Measurements from ENCODE around the gene MAP2K5.

Gene MAP2K5

DNA sequence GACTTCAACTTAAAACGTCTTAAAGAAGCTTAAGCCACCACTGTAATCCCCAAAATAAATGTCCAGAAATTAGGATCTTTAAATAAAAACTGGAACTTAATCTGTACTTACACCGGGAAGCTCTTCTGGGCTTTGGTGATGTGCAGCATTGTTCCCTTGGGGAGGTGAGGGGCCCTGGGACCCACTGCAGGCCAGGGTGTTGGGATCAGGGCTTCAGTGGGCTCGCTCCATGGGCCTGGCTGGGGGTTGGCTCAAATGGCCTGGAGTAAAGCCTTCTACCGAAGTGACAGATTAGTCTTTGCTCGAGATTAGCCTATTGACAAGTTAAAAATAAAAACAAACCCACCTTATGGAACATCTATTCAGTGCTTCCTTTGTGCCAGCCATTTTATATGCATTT, 303.5 kb downstream of the MAP2K5 start:
- DNase-seq, result no peak

DNA sequence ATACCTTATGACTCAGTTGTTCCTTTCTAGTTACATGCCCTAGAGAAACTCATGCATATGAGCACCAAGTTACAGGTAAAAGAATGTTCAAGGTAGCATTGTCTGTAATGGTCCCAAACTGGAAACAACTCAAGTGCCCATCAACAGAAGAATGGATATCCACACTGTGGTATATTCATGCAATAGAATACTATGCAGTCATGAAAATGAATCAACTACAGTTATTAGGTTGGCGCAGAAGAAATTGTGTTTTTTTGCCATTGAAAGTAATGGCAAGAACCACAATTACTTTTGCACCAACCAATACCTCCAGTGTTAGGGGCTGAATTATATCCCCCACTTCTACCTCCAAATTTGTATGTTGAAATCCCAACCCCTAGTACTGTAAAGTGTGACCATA, 307.0 kb downstream of the MAP2K5 start:
- no peak for DNase-seq

DNA sequence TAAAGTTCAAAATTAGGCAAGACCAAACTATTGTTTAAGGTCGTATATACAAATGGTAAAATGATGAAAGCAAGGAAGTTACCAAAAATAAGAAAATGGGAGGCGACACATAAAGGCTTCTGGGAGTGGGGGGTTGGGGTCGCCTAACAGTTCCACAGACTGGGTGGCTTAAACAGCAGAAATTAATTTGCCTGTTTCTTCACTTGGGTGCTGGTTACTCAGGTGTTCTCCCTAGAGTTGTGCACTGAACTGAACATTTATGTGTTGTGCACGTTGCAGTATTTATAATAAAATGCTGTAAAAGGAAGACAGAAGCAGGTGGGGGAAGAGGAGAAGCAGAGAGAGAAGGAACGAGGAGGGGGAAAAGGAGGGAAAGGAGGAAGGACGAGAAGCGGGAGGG, 307.8 kb downstream of the MAP2K5 start:
- DNase-seq, result no peak

DNA sequence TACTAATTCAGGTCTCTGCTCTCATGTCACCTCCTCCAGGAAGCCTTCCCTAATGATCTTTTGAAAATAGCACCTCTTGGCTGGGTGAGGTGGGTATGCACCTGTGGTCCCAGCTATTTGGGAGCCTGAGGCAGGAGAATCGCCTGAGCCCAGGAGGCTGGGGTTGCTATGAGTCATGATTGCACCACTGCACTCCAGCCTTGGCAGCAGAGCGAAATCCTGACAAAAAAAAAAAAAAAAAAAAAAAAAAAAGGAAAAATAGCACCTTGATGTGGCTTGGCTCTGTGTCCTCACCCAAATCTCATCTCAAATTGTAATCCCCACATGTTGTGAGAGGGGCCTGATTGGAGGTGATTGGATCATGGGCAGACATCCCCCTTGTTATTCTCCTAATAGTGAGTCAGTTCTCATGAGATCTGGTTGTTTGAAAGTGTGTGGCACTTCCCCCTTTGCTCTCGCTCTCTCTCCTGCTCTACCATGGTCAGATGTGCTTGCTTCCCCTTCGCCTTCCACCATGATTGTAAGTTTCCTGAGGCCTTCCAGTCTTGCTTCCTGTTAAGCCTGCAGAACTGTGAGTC, 308.6 kb downstream of the MAP2K5 start:
- DNase-seq, result peak; percentile 54

DNA sequence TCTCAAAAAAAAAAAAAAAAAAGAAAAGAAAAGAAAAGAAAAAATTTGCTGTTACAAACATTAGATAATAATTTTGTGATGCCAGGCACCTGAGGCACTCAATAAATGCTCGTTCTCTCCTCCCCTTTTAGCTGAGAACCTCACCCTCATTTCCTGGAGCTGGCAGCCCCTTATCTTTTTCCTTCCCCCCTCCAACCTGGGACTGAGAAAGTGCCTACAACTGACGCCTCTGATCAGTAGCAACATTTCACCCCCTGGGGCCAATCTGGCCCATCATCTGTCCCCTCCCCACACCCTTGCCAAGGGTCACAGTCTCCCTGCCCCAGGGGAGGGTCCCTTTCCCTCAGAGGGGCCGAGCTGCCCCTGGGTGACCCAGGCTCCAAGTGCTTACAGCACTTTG, 309.9 kb downstream of the MAP2K5 start:
- DNase-seq, result no peak

DNA sequence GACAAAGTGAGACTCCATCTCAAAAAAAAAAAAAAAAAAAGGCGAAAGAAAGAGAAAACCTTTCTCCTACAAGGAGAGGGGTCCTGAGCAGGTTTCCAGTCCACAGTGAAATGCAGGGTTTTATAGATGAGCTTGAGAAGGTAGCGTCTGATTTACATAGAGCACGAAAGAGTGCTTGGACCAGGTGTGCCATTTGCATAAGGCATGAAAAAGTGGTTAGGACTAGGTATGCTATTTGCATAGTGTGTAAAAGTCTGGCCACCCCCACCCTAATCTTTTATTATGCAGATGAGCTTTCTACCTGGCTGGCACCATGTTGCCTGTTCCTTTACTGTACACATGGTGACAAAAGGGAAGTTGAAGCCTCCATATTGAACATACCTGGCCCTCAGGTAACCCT, 311.0 kb downstream of the MAP2K5 start:
- DNase-seq, result no peak

DNA sequence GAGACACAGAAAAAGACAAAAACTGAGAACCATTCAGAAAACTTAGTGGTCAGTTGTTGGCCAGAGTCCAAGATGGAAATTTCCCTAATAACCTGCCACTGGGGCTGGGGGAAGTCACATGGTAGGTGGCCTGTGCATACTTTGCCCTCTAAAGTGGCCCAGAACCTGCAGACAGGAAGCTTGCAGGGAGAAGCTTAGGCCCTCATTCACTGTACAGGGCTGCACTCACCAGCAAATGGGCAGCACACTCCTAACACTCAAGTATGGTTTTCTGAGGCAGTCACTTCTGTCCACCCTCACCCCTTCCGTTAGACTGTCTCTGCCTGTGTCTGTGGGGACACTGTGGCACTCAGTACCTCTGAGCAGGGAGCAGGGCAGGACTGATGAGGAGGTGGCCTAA, 311.9 kb downstream of the MAP2K5 start:
- no peak for DNase-seq

DNA sequence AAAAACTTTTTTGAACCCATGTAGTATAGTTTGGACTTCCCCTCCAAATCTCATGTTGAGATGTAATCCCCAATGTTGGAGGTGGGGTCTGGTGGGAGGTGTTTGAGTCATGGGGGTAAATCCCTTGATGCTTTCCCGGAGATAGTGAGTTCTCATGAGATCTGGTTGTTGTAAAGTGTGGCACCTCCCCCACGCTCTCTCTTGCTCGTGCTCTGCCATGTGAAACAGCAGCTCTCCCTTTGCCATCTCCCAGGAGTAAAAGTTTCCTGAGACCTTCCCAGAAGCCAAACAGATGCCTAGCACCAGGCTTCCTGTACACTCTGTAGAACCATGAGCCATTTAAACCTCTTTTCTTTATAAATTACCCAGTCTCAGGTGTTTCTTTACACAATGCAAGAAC, 313.3 kb downstream of the MAP2K5 start:
- no peak for DNase-seq

Data from CD4-positive, alpha-beta T cell treated with Interleukin-15 for 1 hour (primary cell).